ENCODE measurements around the gene CKMT2. TPM values are rescaled to one million over a fixed set of nuclear protein-coding genes. Genes with fewer than 3 reads are reported as not detected.

CKMT2 gene
- total and polyA plus RNA-seq, 2 experiments from 2014 or later, result 5.0 to 7.8 TPM

DNA sequence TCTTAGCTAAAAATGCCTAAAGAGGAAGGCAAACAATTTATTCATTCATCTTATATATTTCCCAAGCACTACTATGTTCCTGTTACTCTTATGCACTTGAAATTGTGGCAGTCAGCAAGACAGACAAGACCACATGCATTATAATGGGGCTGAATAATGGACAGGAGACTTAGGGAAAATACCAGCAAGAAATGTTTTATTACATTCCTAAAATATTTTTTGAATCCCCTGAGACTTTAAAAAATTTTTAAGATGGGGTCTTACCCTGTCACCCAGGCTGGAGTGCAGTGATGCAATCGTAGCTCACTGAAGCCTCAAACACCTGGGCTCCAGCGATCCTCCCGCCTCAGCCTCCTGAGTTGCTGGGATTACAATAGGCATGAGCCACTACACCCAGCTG is 81.5 kb downstream of the CKMT2 start:
- DNase-seq (ENCODE audit: low spot score), result no peak
- no peaks in the 10 kb centered on the region for H3K9me2 ChIP-seq (replicated peaks; ENCODE audit: insufficient read depth)

GRCh38 chr5:81315336-81315735 is 82.2 kb downstream of the CKMT2 start:
- H2AFZ ChIP-seq, result no peak overlapping the region

More for the DNA sequence above, 81.5 kb downstream of the CKMT2 start:
- WGBS (ENCODE audit: low lambda C conversion rate, missing lambda C conversion rate), result 94% methylated on average over 3 of the region's 3 CpGs
- Histone ChIP-seq H4K20me1 (ENCODE audit: insufficient read depth, poor library complexity, severe bottlenecking) (no peaks in the 10 kb centered on the region), H3K4me2 (no peak overlapping the region), H3K27ac (no peak overlapping the region), H3K4me1 (ENCODE audit: insufficient read depth) (no peaks in the 10 kb centered on the region), H3K79me2 (no peaks in the 10 kb centered on the region), H3K9me3 (ENCODE audit: low read depth) (no peaks in the 10 kb centered on the region), H3K27me3 (no peaks in the 10 kb centered on the region), H3K4me3 (no peak overlapping the region), H2AFZ (no peak overlapping the region), H3K36me3 (replicated peaks; ENCODE audit: insufficient read depth, low read depth) (no peaks in the 10 kb centered on the region)
- TF ChIP-seq CTCF (IDR thresholded peaks at IDR 0.05; ENCODE audit: poor library complexity) (no peak), EZH2 (IDR thresholded peaks at IDR 0.05; ENCODE audit: borderline replicate concordance) (no peak), EZH2phosphoT487 (IDR thresholded peaks at IDR 0.05; ENCODE audit: low read depth, severe bottlenecking, unreplicated experiment) (no peak)

DNA sequence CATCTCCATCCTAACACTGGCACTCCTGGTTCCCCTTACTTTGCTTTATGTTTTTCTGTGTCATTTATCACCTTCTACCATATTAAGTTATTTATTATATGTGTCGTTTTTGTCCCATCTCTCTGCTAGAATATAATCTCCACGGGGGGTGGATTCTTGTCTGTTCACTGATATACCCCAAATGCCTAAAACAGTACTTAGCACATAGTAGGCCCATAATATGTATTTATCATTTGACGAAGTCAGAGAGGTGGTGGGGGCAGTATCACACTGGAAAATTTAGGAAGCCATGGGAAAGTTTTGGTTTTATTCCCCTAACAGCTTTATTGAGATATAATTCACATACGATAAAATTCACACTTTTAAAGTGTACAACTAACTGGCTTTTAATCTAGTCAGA is 82.7 kb downstream of the CKMT2 start:
- H3K9me3 ChIP-seq (ENCODE audit: low read depth), result no peaks in the 10 kb centered on the region
- H3K4me2 ChIP-seq, result no peak overlapping the region
- H2AFZ ChIP-seq, result no peak overlapping the region
- DNase-seq (ENCODE audit: low spot score), result no peak
- 98% methylated on average over 4 of the region's 4 CpGs for WGBS (ENCODE audit: low lambda C conversion rate, missing lambda C conversion rate)
- no peaks in the 10 kb centered on the region for H3K27me3 ChIP-seq
- H3K79me2 ChIP-seq, result no peaks in the 10 kb centered on the region
- no peaks in the 10 kb centered on the region for H4K20me1 ChIP-seq (ENCODE audit: insufficient read depth, poor library complexity, severe bottlenecking)
- TF ChIP-seq EZH2phosphoT487 (IDR thresholded peaks at IDR 0.05; ENCODE audit: low read depth, severe bottlenecking, unreplicated experiment), result no peak
- no peak for TF ChIP-seq CTCF (IDR thresholded peaks at IDR 0.05; ENCODE audit: poor library complexity)
- no peak for TF ChIP-seq EZH2 (IDR thresholded peaks at IDR 0.05; ENCODE audit: borderline replicate concordance)
- H3K36me3 ChIP-seq (replicated peaks; ENCODE audit: insufficient read depth, low read depth), result no peaks in the 10 kb centered on the region
- no peaks in the 10 kb centered on the region for H3K9me2 ChIP-seq (replicated peaks; ENCODE audit: insufficient read depth)
- H3K4me1 ChIP-seq (ENCODE audit: insufficient read depth), result no peaks in the 10 kb centered on the region
- H3K27ac ChIP-seq, result no peak overlapping the region
- H3K4me3 ChIP-seq, result no peak overlapping the region

More at GRCh38 chr5:81315336-81315735, 82.2 kb downstream of the CKMT2 start:
- TF ChIP-seq CTCF (IDR thresholded peaks at IDR 0.05; ENCODE audit: poor library complexity) (no peak), EZH2phosphoT487 (IDR thresholded peaks at IDR 0.05; ENCODE audit: low read depth, severe bottlenecking, unreplicated experiment) (no peak), EZH2 (IDR thresholded peaks at IDR 0.05; ENCODE audit: borderline replicate concordance) (no peak)
- DNase-seq (ENCODE audit: low spot score), result no peak
- Histone ChIP-seq H3K36me3 (replicated peaks; ENCODE audit: insufficient read depth, low read depth) (no peaks in the 10 kb centered on the region), H3K4me1 (ENCODE audit: insufficient read depth) (no peaks in the 10 kb centered on the region), H3K9me2 (replicated peaks; ENCODE audit: insufficient read depth) (no peaks in the 10 kb centered on the region), H4K20me1 (ENCODE audit: insufficient read depth, poor library complexity, severe bottlenecking) (no peaks in the 10 kb centered on the region), H3K4me3 (no peak overlapping the region), H3K27ac (no peak overlapping the region), H3K4me2 (no peak overlapping the region), H3K27me3 (no peaks in the 10 kb centered on the region), H3K9me3 (ENCODE audit: low read depth) (no peaks in the 10 kb centered on the region), H3K79me2 (no peaks in the 10 kb centered on the region)
- 92% methylated on average over 1 of the region's 1 CpG for WGBS (ENCODE audit: low lambda C conversion rate, missing lambda C conversion rate)

Small RNA genes within 50 kb of the gene (small RNA-seq; reads per million reads assigned to genes)
- gene AC026436.1, result not detected

Other genes starting within 250 kb of the CKMT2 start
- gene ZCCHC9, start 68.3 kb downstream of the CKMT2 start, total RNA-seq, result 33.7 and 35.2 TPM in 2 replicates
- 22.8 and 28.2 TPM in 2 replicates for gene ZCCHC9, start 68.3 kb downstream of the CKMT2 start, polyA plus RNA-seq
- 9.6 and 10.2 TPM in 2 replicates for gene ACOT12, start 160.8 kb downstream of the CKMT2 start, total RNA-seq
- 2.9 and 5.3 TPM in 2 replicates for gene ACOT12, start 160.8 kb downstream of the CKMT2 start, polyA plus RNA-seq

Measured in hepatocyte (in vitro differentiated cells).